Endothelial cell of umbilical vein (primary cell): Measurements from ENCODE around the gene KSR1.

Source experiments
- CTCF ChIP-seq, 2 donors: IDR thresholded peaks; 1 replicate in 1 of 2; 2 replicates in 1 of 2; pipeline ENCODE4 v1.5.1; 2011; ENCODE audit warnings: low read length in 2 of 2, mild to moderate bottlenecking in 2 of 2, moderate library complexity in 2 of 2, control low read depth in 1 of 2, inconsistent platforms in 1 of 2, low read depth in 1 of 2; ENCODE audit not compliant: insufficient read depth in 1 of 2; ENCODE audit errors: extremely low read depth in 1 of 2
- EZH2 ChIP-seq: IDR thresholded peaks from 2 replicates; pipeline ENCODE4 v1.6.1; 2012; ENCODE audit warnings: borderline replicate concordance, low read depth, mild to moderate bottlenecking, moderate library complexity, low read length, inconsistent platforms; ENCODE audit not compliant: severe bottlenecking
- GATA2 ChIP-seq: IDR thresholded peaks from 2 replicates; pipeline ENCODE4 v1.7.0; 2011; ENCODE audit warnings: low read depth, mild to moderate bottlenecking, moderate library complexity, mixed read lengths, low read length; ENCODE audit not compliant: insufficient read length, insufficient read depth
- JUN ChIP-seq: IDR thresholded peaks from 2 replicates; pipeline ENCODE4 v1.6.1; 2011; ENCODE audit warnings: borderline replicate concordance, low read depth; ENCODE audit not compliant: insufficient read length, insufficient read depth
- MYC ChIP-seq: IDR thresholded peaks from one replicate; pipeline ENCODE4 v1.6.1; 2011; ENCODE audit warnings: mild to moderate bottlenecking, low read depth, low read length
- POLR2A ChIP-seq: IDR thresholded peaks from 2 replicates; pipeline ENCODE4 v1.6.1; 2012; ENCODE audit warnings: low read depth, mild to moderate bottlenecking, control low read depth, low read length
- POLR2AphosphoS5 ChIP-seq: IDR thresholded peaks from 2 replicates; pipeline ENCODE4 v1.6.1; 2012; ENCODE audit warnings: low read depth, mild to moderate bottlenecking, control low read depth, low read length, moderate library complexity; ENCODE audit not compliant: insufficient read depth
- TF ChIP-seq, protein P1 (sequence below): IDR thresholded peaks from 2 replicates; pipeline ENCODE4 v1.6.1; 2011; ENCODE audit not compliant: insufficient read depth, insufficient read length

GRCh38 chr17:27593232-27593856 lies 137.1 kb downstream of the KSR1 start:
- no peak for TF ChIP-seq POLR2A
- TF ChIP-seq CTCF (IDR thresholded peaks at IDR 0.05; ENCODE audit: extremely low read depth in 1 of 2, insufficient read depth in 1 of 2, low read depth in 1 of 2, low read length in 2 of 2) = no peak
- no peak for TF ChIP-seq POLR2AphosphoS5
- TF ChIP-seq, protein P1, sequence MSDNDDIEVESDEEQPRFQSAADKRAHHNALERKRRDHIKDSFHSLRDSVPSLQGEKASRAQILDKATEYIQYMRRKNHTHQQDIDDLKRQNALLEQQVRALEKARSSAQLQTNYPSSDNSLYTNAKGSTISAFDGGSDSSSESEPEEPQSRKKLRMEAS = no peak
- TF ChIP-seq EZH2 = no peak
- TF ChIP-seq GATA2 = no peak
- no peak for TF ChIP-seq MYC
- TF ChIP-seq JUN = no peak
